ENCODE measurements around the gene MORC2.

MORC2 gene

GRCh38 chr22:30878516-30879414 is 89.8 kb downstream of the MORC2 start:
- Histone ChIP-seq H3K4me1 (ENCODE audit: low read length) (no peaks in the 10 kb centered on the region), H3K79me2 (ENCODE audit: low read length) (no peaks in the 10 kb centered on the region), H2AFZ (ENCODE audit: low read length) (no peak overlapping the region), H3K4me3 (ENCODE audit: low read length) (no peak overlapping the region), H4K20me1 (ENCODE audit: insufficient read depth, low read length) (no peaks in the 10 kb centered on the region), H3K9me2 (replicated peaks; ENCODE audit: insufficient read depth, low read length) (no peaks in the 10 kb centered on the region), H3K9me3 (replicated peaks; ENCODE audit: insufficient read depth, low read length) (no peaks in the 10 kb centered on the region), H3K27ac (ENCODE audit: low read length) (no peak overlapping the region), H3K9ac (ENCODE audit: low read length) (no peak overlapping the region), H3K36me3 (replicated peaks; ENCODE audit: insufficient read depth, low read length) (no peaks in the 10 kb centered on the region), H3F3A (ENCODE audit: insufficient read depth, low read length) (no peaks in the 10 kb centered on the region), H3K27me3 (replicated peaks; ENCODE audit: insufficient read depth, low read length) (no peaks in the 10 kb centered on the region), H3K4me2 (ENCODE audit: low read depth, low read length) (no peak overlapping the region)
- no peak for DNase-seq
- TF ChIP-seq EZH2 (optimal IDR thresholded peaks at IDR 0.05; ENCODE audit: low read depth, low read length) (no peak), EZH2phosphoT487 (IDR thresholded peaks at IDR 0.05; ENCODE audit: low read length) (no peak)
- TF ChIP-seq, protein P1, sequence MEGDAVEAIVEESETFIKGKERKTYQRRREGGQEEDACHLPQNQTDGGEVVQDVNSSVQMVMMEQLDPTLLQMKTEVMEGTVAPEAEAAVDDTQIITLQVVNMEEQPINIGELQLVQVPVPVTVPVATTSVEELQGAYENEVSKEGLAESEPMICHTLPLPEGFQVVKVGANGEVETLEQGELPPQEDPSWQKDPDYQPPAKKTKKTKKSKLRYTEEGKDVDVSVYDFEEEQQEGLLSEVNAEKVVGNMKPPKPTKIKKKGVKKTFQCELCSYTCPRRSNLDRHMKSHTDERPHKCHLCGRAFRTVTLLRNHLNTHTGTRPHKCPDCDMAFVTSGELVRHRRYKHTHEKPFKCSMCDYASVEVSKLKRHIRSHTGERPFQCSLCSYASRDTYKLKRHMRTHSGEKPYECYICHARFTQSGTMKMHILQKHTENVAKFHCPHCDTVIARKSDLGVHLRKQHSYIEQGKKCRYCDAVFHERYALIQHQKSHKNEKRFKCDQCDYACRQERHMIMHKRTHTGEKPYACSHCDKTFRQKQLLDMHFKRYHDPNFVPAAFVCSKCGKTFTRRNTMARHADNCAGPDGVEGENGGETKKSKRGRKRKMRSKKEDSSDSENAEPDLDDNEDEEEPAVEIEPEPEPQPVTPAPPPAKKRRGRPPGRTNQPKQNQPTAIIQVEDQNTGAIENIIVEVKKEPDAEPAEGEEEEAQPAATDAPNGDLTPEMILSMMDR (IDR thresholded peaks at IDR 0.05; ENCODE audit: low read length), result no peak

DNA sequence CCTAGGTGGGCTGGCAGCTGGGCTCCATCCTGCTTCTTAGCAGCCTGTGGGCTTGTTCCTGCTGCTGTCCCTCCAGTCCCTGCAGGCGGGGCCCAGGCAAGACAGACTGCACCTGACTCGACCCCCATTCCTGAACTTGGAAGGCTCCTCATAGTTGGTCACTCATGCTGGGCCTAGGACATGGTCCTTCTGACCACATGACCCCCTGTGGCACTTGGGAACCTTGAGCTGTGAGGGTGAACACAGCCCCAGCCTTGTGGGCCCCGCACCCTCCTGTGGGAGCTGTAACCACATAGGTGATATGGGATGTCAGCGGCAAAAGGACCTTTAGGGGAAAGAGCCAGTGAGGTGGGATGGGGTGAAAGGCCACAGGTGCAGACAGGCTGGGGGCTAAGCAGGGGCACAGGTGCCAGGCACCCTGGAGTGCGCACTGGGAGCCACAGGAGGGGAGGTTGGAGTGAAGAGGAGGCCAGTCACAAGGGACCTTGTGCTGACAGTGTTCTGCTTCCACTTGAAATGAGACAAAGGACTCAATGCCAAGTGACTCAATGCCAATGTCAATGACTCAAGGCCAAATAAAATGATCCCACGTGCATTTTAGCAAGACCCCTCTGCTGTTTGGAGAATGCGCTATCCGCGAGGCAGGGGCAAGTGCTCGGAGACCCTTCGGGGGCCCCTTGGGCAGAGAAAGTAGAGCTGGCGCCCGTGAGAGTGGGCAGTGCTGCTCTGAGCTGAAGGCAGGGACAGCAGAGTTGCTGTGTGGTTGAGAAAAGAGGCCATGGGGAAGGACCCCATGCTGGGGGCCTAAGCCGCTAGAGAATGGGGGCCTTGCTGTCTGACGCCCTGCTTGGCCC is 90.7 kb downstream of the MORC2 start:
- H3K27me3 ChIP-seq (replicated peaks; ENCODE audit: insufficient read depth, low read length), result no peaks in the 10 kb centered on the region
- H3K27ac ChIP-seq (ENCODE audit: low read length), result no peak overlapping the region
- no peaks in the 10 kb centered on the region for H3F3A ChIP-seq (ENCODE audit: insufficient read depth, low read length)
- no peak overlapping the region for H2AFZ ChIP-seq (ENCODE audit: low read length)
- TF ChIP-seq, protein P1 (IDR thresholded peaks at IDR 0.05; ENCODE audit: low read length), result no peak
- TF ChIP-seq EZH2 (optimal IDR thresholded peaks at IDR 0.05; ENCODE audit: low read depth, low read length) (no peak), EZH2phosphoT487 (IDR thresholded peaks at IDR 0.05; ENCODE audit: low read length) (no peak)
- H3K9me3 ChIP-seq (replicated peaks; ENCODE audit: insufficient read depth, low read length), result no peaks in the 10 kb centered on the region
- H3K36me3 ChIP-seq (replicated peaks; ENCODE audit: insufficient read depth, low read length), result no peaks in the 10 kb centered on the region
- no peak overlapping the region for H3K4me2 ChIP-seq (ENCODE audit: low read depth, low read length)
- H3K4me3 ChIP-seq (ENCODE audit: low read length), result no peak overlapping the region
- no peaks in the 10 kb centered on the region for H4K20me1 ChIP-seq (ENCODE audit: insufficient read depth, low read length)
- no peak overlapping the region for H3K9ac ChIP-seq (ENCODE audit: low read length)
- DNase-seq, result no peak
- no peaks in the 10 kb centered on the region for H3K9me2 ChIP-seq (replicated peaks; ENCODE audit: insufficient read depth, low read length)
- H3K79me2 ChIP-seq (ENCODE audit: low read length), result no peaks in the 10 kb centered on the region
- H3K4me1 ChIP-seq (ENCODE audit: low read length), result no peaks in the 10 kb centered on the region

GRCh38 chr22:30876915-30877553 is 91.5 kb downstream of the MORC2 start:
- H3K4me3 ChIP-seq (ENCODE audit: low read length), result no peak overlapping the region
- H3K36me3 ChIP-seq (replicated peaks; ENCODE audit: insufficient read depth, low read length), result no peaks in the 10 kb centered on the region
- DNase-seq, result no peak
- TF ChIP-seq EZH2 (optimal IDR thresholded peaks at IDR 0.05; ENCODE audit: low read depth, low read length) (no peak), EZH2phosphoT487 (IDR thresholded peaks at IDR 0.05; ENCODE audit: low read length) (no peak)
- TF ChIP-seq, protein P1 (IDR thresholded peaks at IDR 0.05; ENCODE audit: low read length), result no peak
- H3K9me2 ChIP-seq (replicated peaks; ENCODE audit: insufficient read depth, low read length), result no peaks in the 10 kb centered on the region
- no peak overlapping the region for H2AFZ ChIP-seq (ENCODE audit: low read length)
- H3K4me1 ChIP-seq (ENCODE audit: low read length), result no peaks in the 10 kb centered on the region
- H3K4me2 ChIP-seq (ENCODE audit: low read depth, low read length), result no peak overlapping the region
- no peak overlapping the region for H3K9ac ChIP-seq (ENCODE audit: low read length)
- H4K20me1 ChIP-seq (ENCODE audit: insufficient read depth, low read length), result no peaks in the 10 kb centered on the region
- no peaks in the 10 kb centered on the region for H3K79me2 ChIP-seq (ENCODE audit: low read length)
- no peaks in the 10 kb centered on the region for H3K27me3 ChIP-seq (replicated peaks; ENCODE audit: insufficient read depth, low read length)
- no peaks in the 10 kb centered on the region for H3F3A ChIP-seq (ENCODE audit: insufficient read depth, low read length)
- no peak overlapping the region for H3K27ac ChIP-seq (ENCODE audit: low read length)
- H3K9me3 ChIP-seq (replicated peaks; ENCODE audit: insufficient read depth, low read length), result no peaks in the 10 kb centered on the region

Measured in MM.1S (cell line).